CD1c-positive myeloid dendritic cell (primary cell): ENCODE results near the gene TTC3.
"Not testable (repeated sequence)": the region's sequence is repeated elsewhere in the genome, so short reads cannot be mapped to it uniquely, and the experiment has no call there.

Experiments used
- DNase-seq: peaks from one replicate; pipeline ENCODE4 v3.0.0-alpha.2; 2016; ENCODE audit errors: extremely low spot score

TTC3 gene

DNA sequence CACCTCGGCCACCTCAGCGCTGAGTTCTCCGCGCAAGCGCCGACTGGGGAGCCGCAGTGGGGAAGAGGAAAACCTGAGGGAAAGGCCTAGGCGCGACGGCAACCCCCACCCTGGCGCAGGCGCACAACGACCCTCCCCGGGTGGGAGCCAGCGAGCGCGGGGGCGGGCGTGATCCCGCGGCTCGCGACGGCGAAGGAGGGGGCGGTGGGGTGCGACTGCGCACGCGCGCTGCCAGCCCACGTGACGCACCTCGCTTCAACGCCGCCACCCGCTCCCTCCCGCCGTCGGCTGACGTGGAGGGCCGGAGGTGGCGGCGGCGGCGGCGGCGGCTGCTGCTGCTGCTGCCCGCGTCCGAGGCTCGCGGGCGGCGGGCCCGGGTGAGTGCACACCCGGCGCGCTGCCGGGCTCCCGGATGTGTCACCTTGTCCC, at the start of gene TTC3, which contains the start of gene PIGP:
TSS of gene TTC3 (plus strand) at position 267 of the 429 bp plus-strand sequence. CDS start 14,004 bp downstream, outside the sequence.
TSS of gene PIGP (minus strand) at position 84 of the 429 bp plus-strand sequence. CDS start 556 bp downstream, outside the sequence.
- DNase-seq: peak; percentile 98

DNA sequence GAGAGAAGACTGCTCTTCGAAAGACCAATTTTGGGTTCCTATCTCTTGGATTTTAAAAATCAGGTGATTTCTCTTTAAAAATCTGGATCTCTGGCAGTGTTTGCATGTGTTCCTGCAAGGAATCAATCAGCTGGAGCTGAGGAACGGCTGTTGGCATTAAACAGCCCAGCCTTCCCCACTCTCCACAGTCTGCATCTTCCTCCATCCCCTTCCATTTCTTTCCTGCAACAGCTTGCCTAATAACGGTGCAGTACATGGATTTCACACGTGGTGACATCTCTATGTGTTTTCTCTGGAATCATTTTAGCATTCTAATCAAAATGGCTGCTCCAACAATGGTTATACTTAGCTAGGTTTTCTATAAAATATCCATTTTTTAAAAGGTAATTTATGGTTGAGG, 46.6 kb upstream of the TTC3 start:
- no peak for DNase-seq

DNA sequence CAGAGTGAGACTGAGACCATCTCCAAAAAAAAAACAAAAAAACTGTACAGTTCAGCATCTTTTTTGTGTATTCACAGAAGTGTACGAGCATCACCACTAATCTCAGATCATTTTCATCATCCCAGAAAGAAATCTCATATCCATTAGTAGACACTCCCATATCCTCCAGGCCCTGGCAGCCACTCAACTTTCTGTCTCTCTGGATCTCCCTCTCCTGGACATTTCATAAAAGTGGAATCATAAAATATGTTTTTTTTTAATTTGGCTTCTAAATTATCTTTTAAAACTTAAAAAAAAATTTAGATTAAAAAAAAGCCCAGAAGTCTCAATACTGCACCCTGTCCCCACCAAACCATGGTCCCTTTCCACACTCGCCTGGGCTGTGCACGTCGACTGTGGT, 44.5 kb upstream of the TTC3 start:
- DNase-seq: no peak

GRCh38 chr21:37030864-37031263, 42.2 kb upstream of the TTC3 start:
- DNase-seq: no peak

- DNase-seq: no peak
These were observed 40.8 kb upstream of the TTC3 start for GRCh38 chr21:37032293-37032692.

- DNase-seq: no peak
These were observed 40.1 kb upstream of the TTC3 start for GRCh38 chr21:37032877-37033471.

- DNase-seq: not testable (repeated sequence)
These were observed 38.7 kb upstream of the TTC3 start for GRCh38 chr21:37034394-37034793.

- DNase-seq: no peak
These were observed 36.9 kb upstream of the TTC3 start for GRCh38 chr21:37036177-37036576.

GRCh38 chr21:37039411-37040075, 33.5 kb upstream of the TTC3 start:
- DNase-seq: no peak

DNA sequence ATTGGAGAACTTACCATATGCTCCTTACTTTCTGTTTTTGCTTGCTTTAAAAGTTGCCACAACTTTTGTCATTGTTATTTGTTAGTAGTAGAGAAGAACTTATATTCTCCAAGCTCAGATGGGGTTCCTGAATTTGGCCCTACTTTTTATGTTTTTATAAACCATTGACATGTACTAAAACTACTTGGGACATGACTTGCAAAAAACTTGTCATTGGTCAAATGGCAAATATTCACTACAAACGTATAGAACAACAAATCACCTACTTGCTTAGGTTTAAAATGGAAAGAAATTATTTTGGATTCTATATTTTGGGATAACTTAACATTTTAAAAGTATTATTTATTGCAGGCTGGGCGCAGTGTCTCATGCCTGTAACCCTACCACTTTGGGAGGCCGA, 32.8 kb upstream of the TTC3 start:
- no peak for DNase-seq

DNA sequence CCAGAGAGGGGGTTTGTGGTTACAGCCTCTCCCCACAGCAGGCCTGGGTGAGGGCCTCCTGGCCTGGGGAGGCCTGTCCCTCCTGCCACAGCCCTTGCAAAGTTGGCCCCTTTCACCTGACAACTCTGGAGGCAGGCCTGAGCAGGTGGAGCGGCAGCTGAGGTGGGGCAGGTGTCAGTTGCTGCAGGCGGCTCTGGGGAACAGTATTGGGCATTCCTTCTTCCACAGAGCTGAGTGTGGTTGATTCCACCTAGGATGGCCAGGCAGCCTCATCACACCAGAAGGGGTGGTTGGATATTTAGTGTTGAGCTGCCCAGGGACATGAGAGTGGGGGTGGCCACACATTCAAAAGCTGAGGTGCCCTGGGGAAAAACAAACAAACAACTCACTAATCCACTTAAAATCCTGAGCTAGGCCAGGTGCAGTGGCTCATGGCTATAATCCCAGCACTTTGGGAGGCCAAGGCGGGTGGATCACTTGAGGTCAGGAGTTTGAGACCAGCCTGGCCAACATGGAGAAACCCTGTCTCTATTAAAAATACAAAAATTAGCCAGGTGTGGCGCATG, 31.3 kb upstream of the TTC3 start:
- no peak for DNase-seq

- no peak for DNase-seq
These were observed 29.2 kb upstream of the TTC3 start for GRCh38 chr21:37043818-37044217.

GRCh38 chr21:37044643-37045042, 28.4 kb upstream of the TTC3 start:
- no peak for DNase-seq

- no peak for DNase-seq
These were observed 27.9 kb upstream of the TTC3 start for GRCh38 chr21:37045149-37045548.

DNA sequence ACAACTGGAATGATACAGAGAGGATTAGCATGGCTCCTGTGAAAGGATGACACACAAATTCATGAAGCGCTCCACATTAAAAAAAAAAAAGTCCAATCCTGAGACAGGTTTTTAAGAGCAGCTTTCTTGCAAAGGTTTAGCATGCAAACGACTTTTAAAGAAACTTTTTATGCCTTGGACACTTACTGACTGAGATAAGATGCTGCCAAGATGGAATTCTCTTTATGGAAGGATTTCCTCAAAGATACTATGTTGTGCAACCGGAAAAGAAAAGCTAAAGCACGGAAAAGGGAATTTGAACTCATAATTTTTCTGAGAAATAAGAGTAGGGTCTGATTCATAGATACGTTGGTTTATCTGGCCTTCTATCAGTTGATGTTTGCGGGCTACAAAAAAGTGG, 27.5 kb upstream of the TTC3 start:
- no peak for DNase-seq

- DNase-seq: no peak
These were observed 26.0 kb upstream of the TTC3 start for GRCh38 chr21:37047079-37047478.

DNA sequence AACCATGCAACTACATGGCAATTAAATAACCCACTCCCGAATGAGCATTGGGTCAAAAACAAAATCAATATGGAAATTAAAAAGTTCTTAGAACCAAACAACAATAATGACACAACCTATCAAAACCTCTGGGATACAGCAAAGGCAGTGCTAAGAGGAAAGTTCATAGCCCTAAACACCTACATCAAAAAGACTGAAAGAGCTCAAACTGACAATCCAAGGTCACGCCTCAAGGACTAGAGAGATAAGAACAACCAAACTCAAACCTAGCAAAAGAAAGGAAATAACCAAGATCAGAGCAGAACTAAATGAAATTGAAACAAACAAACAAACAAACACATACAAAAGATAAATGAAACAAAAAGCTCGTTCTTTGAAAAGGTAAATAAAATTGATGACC, 23.3 kb upstream of the TTC3 start:
- not testable (repeated sequence) for DNase-seq

DNA sequence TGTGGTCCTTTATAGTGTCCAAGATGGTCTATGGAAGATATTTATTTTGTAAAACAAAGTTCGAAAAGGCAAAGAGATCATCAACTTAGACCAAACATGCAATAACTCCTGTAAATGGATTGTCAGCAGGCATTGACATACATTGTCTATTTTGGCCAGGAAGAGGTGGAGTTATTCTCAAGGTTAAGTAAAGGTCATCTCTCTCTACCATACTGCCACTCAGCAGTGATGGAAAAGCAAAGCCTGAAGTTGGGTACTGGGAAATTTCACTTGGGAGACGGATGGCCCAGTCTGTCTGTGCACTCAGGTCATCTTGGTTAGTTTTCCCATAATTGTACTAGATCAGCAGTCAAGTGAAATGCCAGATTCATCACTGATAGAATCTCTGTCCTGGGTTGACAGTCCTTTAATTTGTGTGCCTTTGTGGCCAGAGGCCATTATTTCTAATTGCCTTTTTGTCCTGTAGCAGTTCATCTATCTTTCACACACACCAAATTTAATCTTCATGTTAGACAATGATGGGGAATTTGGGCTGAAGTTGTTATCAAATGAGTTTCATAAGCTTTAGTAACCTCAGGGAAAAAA, 17.7 kb upstream of the TTC3 start:
- no peak for DNase-seq

DNA sequence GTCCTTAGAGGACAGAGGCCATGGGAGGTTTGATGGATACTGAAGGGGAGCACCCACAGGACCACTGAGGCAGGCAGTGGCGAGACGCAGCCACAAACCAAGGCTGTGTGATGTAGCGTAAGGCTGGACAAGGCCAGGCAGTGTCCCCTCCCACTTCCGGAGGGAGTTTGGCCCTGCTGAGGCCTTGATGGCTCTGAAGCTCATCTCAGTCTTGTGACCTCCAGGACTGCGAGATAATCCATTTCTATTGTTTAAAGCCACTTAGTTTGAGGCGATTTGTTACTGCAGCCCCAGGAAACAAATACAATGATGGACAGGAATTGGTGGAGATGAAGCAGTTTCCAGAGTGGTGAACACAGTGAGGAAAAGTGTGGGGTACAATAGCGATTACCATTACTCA, 15.4 kb upstream of the TTC3 start:
- DNase-seq: no peak

DNA sequence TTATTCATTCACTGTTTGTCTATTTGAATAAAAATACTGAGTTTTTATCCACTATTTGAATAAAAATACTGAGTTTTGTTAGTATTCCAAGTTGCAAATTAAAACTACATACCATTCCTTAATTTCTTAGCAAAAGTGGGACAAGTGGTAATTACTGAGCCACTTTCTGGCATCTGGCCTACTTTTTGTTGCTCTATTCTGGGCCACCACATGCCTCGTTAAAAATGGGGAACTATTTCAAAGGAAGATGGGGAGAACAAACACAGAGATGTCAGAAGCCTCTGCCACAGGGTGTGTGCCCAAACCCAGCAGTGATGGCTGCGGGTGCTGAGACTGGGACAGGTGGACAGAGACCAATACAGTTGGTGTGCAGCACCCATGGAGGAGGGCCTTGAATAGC, 14.8 kb upstream of the TTC3 start:
- no peak for DNase-seq

DNA sequence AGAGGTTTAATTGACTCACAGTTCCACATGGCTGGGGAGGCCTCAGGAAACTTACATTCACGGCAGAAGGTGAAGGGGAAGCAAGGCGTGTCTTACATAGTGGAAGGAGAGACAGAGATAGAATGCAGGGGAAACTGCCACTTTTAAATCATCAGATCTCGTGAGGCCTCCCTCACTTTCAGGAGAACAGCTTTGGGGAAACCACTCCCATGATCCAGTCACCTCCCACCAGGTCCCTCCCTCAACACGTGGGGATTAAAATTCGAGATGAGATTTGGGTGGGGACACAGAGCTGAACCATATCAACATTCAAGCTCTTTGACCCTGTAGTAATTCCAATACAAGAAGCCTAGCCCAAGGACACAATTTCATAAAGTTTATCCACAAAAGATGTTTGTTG, 13.9 kb upstream of the TTC3 start:
- DNase-seq: no peak

GRCh38 chr21:37060296-37060695, 12.8 kb upstream of the TTC3 start:
- DNase-seq: no peak
